ENCODE data around the gene SDK2.
"Not testable (repeated sequence)": the region's sequence is repeated elsewhere in the genome, so short reads cannot be mapped to it uniquely, and the experiment has no call there.

SDK2 gene

DNA sequence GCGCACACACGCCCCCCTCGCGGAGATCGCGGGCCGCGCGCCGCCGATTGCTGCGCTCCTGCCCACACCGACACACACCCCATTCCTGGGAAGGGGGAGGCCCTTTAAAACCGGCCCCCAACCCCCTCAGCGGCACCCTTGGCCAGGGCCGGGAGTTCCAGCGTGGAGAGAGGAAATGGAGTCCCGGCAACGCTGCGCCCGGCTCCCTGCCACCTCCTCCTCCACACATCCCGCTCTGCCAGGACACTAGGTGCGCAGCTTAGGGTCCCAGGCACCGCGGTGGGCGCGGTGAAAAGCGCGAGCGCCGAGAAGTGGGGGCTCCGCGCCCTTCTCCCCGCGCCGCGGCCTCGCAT lies 332.8 kb downstream of the SDK2 start:
- no peak for DNase-seq

GRCh38 chr17:73309727-73310596 lies 334.3 kb downstream of the SDK2 start:
- DNase-seq, result no peak

- not testable (repeated sequence) for DNase-seq
These were observed 335.3 kb downstream of the SDK2 start for GRCh38 chr17:73308959-73309358.

- DNase-seq, result no peak
These were observed 336.0 kb downstream of the SDK2 start for GRCh38 chr17:73308017-73308823.

DNA sequence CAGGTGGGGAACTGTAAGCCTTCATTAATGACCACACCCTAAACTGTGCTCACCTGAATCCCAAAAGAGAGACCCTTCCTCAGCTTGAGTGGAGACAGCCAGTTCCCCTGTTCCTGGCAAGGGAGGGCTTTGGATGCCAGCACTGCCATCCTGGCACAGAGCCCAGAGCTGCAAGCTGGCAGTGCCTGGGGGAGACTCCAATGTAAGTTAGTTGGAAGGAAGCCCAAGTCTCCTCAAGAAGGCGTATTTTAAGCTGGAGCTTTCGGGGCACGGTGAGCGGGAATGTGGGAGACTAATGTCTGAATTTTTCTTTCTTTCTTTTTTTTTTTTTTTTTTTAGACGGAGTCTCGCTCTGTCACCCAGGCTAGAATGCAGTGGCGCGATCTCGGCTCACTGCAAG lies 337.1 kb downstream of the SDK2 start:
- DNase-seq, result no peak

DNA sequence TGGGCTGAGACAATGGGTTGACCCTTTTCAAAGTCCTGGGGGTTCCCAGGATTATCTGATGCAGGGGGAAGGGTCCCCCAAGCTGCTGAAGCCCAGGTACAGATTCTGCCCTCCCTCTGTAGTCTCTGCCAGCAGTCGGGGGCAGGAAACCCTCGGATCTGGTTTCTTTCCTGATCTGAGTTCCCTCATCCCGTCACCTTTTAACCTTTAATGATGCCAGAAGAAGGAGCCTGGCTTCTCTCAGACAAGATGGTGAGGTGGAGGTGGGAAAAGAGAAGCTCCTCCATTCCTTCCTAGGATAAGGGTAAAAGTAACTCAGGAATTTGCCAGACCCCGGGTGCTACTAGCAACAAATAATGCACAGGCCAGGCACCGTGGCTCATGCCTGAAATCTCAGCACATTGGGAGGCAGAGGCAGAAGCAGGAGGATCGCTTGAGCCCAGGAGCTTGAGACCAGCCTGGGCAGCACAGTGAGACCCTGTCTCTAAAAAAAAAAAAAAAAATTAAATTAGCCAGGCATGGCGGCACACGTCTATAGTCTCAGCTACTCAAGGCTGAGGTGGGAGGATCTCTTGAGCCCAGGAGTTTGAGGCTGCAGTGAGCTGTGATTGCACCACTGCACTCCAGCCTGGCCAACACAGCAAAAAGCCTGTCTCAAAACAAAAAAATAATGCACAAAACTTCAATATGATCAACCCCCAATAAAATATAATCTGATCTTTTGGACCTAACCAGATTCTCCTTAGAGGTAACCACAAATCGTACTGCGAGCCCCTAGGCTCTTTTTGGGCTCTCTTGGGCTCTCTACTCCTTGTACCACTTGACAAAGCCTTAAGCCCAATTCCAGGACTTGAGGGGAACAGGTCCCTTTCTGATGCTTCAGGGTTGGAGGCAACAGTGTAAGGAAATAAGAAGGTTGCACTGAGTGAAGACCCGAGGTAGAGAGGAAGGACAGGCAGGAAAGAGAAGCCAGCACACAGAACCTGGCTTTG lies 338.1 kb downstream of the SDK2 start:
- DNase-seq, result no peak

DNA sequence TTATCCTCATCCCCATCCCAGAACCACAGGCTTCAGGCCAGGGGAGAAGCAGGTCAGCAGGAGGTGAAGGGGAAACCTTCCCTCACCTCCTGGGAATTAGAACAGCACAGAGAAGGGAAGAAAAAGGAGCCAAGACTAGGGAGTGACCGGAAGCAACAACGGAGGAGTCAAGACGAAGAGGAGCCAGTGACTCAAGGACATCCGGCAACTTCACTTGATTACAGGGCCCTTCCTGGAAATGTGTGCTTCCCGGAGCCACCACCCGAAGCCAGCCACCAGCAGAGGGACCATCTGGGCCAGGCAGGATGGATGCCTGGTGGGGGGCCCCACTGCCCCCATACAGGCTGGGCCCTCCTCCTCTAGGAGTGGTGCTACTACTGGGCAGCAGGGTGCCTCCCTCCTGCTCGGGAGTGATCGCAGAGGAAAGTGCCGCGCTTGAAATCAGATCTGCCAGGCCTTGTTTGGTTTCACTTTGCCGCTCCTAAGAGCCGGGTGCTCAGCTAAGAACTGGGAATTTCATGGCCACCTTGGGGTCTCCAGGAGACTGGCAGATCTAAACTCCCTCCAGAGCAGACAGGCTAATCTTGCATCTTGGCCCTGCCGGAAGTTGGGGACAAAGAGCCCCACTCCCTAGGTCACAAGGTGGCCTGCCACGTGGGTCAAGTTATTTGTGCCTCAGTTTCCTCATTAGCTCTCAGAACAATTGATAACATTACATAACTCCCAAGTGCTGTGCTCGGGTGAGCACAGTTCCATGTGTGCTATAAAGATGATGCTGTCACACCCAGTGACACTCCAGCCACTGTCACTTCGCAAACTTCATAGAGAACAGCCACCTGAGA lies 339.1 kb downstream of the SDK2 start:
- DNase-seq, result peak in 1 of 2 donors; percentile 15

DNA sequence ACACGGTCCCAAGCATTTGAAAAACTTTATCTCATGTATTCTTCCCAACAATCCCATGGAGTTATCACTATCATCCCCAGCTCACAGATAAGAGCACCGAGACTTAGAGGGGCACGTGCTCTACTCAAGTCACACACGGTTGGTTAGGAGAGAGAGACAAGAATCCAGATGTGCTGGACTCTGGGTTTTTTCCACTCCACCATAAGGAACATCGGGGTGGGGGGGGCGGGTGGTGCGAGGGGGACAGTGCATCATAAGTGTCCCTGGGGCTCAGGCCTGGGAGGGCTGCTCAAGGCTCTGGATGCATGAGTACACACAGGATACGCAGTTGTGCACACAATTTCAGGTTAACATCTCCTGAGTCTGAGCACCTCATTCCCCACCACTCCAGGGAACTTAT lies 339.8 kb downstream of the SDK2 start:
- no peak for DNase-seq

DNA sequence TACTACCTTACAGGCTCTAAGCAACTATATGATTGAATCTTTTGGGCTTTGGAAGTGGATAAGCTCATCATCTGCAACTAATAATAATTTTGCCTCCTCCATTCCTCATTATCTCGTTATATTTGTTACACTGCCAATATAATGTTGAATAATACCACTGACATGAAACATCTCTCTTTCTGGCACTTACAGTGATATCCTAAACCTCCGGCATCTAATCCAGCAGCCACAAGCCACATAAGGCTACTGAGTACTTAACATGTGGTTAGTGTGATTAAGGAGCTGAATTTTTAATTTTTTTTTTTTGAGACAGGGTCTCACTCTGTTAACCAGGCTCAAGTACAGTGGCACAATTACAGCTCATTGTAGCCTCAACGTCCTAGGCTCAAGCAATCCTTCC lies 342.1 kb downstream of the SDK2 start:
- no peak for DNase-seq

GRCh38 chr17:73301369-73301768 lies 342.9 kb downstream of the SDK2 start:
- no peak for DNase-seq

- DNase-seq, result no peak
These were observed 343.9 kb downstream of the SDK2 start for GRCh38 chr17:73300392-73300791.

DNA sequence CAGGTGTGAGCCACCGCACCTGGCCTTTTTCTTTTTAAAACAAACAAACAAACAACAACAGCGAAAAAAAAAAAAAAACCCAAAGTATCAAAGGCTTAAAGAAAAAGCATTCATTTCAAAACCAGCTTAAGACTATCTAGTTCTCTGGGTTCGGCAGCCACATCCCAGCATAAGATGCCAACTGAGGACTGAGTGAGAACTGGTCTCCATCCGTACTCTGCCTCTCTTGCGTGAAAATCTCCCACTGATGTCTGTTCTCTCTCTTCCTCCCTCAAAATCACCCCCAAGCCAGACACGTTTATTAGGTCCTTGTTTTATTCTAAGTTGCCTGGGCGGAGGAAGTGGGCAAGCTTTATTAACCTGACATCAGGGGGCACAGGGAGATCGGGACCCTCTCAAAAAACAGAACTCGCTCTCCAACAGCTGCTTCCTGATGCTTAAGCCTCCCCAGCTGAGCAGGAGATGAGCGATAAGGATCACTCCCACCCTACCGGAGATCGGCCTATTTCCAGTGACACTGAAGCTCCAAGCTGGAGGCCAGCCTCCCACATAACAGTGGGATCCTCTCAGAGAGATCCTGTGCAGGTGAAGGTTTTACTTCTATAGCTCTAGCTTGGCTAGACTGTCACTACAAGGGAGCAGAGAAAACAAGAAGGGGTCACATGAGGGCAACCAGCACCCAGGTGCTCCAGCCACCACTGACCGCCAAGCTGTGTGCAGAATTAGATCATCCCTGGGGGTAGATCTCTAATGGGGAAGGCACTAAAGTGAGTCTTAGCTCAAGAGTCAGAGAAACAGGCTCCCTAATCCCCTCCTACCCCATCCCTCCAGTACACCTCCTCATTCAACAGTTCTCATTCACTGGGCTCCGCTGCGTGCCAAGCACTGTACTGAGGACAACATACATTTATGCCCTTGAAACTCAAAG lies 346.0 kb downstream of the SDK2 start:
- no peak for DNase-seq

- DNase-seq, result no peak
These were observed 350.7 kb downstream of the SDK2 start for GRCh38 chr17:73293480-73293911.

DNA sequence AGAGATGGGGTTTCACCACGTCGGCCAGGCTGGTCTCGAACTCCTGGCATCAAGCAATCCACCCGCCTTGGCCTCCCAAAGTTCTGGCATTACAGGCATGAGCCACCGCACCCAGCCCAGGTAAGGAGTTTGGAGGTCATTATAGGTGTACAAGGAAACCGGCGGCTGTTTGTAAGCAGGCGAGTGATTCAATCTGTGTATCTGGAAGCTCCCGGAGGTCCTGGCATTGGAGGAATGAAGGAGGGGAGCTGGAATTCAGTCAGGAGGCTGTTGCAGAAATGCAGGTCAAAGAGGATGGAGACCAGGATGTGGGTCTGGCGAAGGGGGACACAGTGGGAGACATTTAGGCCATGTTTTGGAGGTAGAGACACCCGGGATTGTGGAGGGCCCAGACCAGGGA lies 351.2 kb downstream of the SDK2 start:
- no peak for DNase-seq

DNA sequence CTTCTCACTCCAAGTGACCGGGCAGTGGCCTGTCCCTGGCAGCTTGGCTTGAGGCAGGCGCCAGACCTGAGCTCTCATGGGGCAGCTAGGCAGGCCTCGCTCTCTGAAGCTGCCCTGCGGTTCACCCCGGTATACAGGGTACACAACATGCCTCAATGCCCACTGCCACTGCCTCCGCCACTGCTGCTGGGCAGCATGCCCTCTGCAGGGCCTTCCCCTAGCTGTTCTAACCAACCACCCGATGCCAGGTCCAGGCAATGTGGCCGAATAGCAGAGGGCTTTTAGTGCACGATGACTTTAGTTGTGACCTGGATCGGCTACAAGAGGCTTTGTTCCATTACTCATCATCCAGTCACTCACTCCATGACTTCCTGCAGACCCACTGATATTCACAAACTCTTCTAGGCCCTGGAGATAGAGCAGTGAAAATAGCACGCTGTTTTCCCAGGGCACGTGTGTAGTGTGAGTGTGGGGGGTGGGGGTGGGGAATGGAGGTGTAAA lies 352.2 kb downstream of the SDK2 start:
- no peak for DNase-seq

- peak; percentile 10 to 70 for DNase-seq
These were observed 352.9 kb downstream of the SDK2 start for GRCh38 chr17:73291260-73291801.

DNA sequence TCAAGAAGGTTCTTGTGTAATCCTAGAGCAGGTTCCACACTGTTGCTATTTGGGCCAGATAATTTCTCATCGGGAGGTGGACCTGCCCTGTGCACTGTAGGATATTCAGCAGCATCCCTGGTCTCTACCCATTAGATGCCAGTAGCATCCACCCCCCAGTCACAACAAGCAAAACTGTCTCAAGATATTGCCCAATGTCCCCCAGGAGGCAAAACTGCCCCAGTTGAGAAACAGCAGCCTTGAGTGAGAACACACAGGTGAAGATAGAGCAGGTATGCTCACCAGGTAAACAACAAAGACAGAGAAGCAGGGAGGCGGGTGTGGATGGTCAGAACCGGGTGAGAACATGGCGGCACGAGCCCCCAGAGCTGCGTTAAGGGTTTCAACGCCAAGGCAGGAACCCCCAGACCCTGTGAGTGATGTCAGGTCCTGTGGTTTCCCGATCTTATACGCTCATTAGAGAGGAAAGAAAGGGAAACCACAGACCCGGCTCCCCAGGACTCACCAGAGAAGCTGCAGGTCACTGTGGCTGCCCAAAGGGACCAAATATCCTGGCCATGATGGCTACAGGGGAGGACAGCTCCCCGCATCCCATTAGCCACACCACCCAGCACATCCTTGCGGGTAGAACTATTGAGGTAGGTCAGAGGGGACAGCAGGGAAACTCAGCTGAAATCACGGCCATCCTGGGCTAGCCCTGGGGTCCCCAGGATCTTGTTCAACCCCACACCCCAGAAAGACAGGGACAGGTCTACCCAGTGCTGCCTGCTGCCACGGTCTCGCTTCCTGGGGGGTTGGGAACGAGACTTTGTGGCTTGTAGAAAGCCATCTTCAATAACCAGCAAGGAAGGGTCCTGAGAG lies 353.6 kb downstream of the SDK2 start:
- no peak for DNase-seq

GRCh38 chr17:73289549-73290254 lies 354.5 kb downstream of the SDK2 start:
- no peak for DNase-seq

All from CD4-positive, alpha-beta T cell treated with Interleukin-4 for 1 hour (primary cell).